GM12891 (cell line): ENCODE data around the gene CST3.

Experiments
- POLR2A ChIP-seq: IDR thresholded peaks from 2 replicates; pipeline ENCODE4 v1.6.1; 2011; ENCODE audit warnings: low read depth, low read length, control low read depth
- POLR2AphosphoS5 ChIP-seq: IDR thresholded peaks from 2 replicates; pipeline ENCODE4 v1.6.1; 2011; ENCODE audit warnings: low read depth, low read length, control low read depth
- SPI1 ChIP-seq: IDR thresholded peaks from 2 replicates; pipeline ENCODE4 v1.6.1; 2011; ENCODE audit warnings: low read depth, low read length, control low read depth
- TAF1 ChIP-seq: IDR thresholded peaks from 2 replicates; pipeline ENCODE4 v1.6.1; 2011; ENCODE audit warnings: low read depth, low read length, control low read depth

DNA sequence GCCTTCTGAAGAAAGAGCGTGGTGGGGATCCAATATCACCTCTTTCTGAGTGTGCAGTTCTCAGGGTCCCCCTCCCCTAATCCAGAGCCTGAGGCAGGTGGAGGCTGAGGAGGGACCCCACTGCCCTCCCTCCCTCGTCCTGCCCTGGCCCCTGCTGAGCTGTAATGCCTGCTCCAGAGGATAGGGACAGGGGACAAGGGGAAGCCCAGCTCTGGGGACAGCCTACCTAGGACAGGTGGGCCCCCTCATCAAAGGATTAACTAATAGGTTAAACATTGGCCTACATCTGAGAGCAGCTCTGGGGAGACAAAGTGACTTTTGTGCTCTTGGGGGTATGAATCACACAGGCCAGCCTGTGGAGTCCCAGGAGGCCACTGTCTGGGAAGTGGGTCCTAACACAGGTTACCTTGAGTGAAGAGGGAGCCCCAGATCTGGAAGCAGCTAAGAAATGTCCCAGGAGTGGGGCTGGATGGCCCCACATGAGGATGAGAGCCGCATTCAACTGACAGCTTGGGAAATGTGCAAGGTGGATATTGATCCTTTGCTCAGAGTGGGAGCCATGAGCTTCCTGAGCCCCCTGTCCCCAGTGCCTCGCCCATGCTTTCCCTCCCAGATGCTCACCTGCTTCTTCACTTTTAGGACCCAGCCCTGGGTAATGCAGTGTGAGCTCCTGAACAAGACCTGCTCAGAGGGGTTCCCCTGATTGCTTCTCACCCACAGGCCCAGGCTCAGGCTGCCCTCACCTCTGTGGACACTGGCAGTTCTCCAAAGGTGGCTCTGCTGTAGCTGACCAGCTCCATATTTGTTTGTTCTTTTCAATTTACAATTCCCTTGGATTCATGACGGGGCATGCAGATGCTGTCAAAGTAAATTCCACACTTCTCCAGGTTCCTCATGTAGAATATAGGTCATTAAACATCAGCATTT is 51.7 kb downstream of the CST3 start:
- TF ChIP-seq SPI1, result no peak
- no peak for TF ChIP-seq POLR2A
- TF ChIP-seq TAF1, result no peak
- no peak for TF ChIP-seq POLR2AphosphoS5
